GM21619 (cell line): ENCODE measurements around the gene CHAF1A.

Experiments used
- ATAC-seq: cut with Tn5 transposase; IDR thresholded peaks from one replicate; pipeline ENCODE4 v1.9.1; 2021; ENCODE audit not compliant: unreplicated experiment

Gene CHAF1A

DNA sequence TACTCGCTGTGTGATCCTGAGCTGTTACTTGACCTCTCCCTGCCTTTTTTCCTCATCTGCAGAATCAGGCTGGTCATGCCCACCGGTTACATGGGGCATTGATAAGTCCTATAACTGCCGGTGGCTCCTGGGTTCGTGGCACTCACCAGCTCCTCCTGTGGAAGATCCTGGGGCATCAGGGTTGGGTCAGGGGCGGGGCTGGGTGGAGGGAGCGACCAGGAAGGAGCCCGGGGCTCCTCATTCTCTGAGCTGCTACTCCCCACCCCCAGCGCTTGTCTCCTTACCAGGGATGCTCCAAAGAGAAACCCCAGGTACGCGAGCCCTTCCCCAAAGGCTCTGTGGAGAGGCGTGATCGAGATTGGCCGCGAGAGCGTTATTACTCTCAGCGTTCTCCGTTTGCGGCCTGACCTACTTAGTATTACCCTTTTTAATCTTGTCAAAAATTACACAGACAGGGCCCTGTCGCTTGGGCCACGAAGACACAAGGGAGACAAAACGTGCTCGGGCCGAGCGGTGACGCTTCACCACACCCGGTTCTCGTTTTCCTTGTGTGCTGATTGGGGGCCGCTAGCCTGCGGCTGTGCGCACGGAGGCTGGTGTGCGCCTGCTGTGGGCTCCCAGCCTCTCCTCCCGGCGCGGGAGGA lies 80.4 kb downstream of the CHAF1A start:
- no peak for ATAC-seq

- no peak for ATAC-seq
Observed at GRCh38 chr19:4483385-4483784, 80.9 kb downstream of the CHAF1A start.

DNA sequence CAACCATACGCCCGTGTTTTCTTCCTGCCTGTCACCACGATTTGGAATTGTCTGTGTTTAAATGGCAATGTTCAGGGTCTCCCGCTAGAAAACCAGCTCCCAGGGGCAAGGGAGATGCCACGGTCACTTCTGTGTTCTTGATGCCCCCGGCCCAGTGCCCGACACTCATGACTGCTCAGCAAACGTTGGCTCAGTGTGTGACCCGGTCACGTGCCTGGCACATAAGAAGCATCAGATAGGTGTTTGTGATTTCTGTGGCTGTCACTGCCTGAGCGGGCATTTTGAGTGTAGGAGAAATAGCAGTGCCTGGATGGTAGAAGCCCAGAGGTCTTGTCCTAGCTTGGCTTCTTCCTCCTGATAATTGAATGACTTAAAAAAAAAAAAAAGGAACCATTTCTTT lies 85.1 kb downstream of the CHAF1A start:
- ATAC-seq = no peak

- no peak for ATAC-seq
Observed at GRCh38 chr19:4488496-4488895, 86.1 kb downstream of the CHAF1A start.

GRCh38 chr19:4491446-4491845 lies 89.0 kb downstream of the CHAF1A start:
- ATAC-seq = no peak

- ATAC-seq = no peak
Observed at GRCh38 chr19:4492337-4493103, 90.1 kb downstream of the CHAF1A start.
